BE2C (cell line): ENCODE measurements around the gene RBM47.

Experiments
- DNase-seq: peaks from one replicate; pipeline ENCODE4 v3.0.0-alpha.2; 2020
- H3K27me3 ChIP-seq: fragments of 250-450 bp; sonication (Bioruptor Pico); 2 replicates; pipeline ENCODE4 v1.5.1; 2020; ENCODE audit warnings: mild to moderate bottlenecking
- H3K36me3 ChIP-seq: fragments of 250-450 bp; sonication (Bioruptor Pico); 2 replicates; pipeline ENCODE4 v1.5.1; 2020; ENCODE audit warnings: mild to moderate bottlenecking
- H3K4me1 ChIP-seq: fragments of 250-450 bp; sonication (Bioruptor Pico); 2 replicates; pipeline ENCODE4 v1.5.1; 2020
- H3K4me3 ChIP-seq: 2 replicates; pipeline ENCODE4 v1.5.1; 2011; ENCODE audit warnings: low read depth, low read length
- H3K9me3 ChIP-seq: fragments of 250-450 bp; sonication (Bioruptor Pico); 2 replicates; pipeline ENCODE4 v1.5.1; 2020
- TF ChIP-seq, protein P1 (sequence below): IDR thresholded peaks from 2 replicates; pipeline ENCODE4 v1.5.1; 2012; ENCODE audit warnings: mild to moderate bottlenecking, low read depth, low read length

Gene RBM47

DNA sequence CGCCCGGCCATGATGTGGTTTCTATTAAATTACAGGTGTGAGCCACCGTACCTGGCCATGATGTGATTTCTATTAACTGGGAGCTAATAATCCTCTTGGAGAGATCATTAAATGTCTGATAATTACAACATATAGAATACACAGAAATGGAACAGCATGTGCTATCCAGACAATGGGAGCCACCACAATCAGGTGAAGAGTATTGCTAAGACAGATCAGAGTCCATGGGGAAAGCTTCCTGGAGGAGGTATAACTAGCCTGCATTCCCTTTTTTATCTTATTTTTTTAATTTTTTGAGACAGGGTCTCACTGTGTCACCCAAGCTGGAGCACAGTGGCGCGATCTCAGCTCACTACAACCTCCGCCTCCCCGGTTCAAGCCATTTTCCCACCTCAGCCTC is 147.7 kb downstream of the RBM47 start:
- Histone ChIP-seq H3K4me1 (no peaks in the 10 kb centered on the region), H3K9me3 (no peaks in the 10 kb centered on the region), H3K27me3 (peaks cover 8% of the 10 kb centered on the region; the same call in 1 of the 2 replicates), H3K4me3 (no peak overlapping the region), H3K36me3 (no peaks in the 10 kb centered on the region)
- DNase-seq, result no peak
- TF ChIP-seq, protein P1, sequence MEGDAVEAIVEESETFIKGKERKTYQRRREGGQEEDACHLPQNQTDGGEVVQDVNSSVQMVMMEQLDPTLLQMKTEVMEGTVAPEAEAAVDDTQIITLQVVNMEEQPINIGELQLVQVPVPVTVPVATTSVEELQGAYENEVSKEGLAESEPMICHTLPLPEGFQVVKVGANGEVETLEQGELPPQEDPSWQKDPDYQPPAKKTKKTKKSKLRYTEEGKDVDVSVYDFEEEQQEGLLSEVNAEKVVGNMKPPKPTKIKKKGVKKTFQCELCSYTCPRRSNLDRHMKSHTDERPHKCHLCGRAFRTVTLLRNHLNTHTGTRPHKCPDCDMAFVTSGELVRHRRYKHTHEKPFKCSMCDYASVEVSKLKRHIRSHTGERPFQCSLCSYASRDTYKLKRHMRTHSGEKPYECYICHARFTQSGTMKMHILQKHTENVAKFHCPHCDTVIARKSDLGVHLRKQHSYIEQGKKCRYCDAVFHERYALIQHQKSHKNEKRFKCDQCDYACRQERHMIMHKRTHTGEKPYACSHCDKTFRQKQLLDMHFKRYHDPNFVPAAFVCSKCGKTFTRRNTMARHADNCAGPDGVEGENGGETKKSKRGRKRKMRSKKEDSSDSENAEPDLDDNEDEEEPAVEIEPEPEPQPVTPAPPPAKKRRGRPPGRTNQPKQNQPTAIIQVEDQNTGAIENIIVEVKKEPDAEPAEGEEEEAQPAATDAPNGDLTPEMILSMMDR, result no peak

DNA sequence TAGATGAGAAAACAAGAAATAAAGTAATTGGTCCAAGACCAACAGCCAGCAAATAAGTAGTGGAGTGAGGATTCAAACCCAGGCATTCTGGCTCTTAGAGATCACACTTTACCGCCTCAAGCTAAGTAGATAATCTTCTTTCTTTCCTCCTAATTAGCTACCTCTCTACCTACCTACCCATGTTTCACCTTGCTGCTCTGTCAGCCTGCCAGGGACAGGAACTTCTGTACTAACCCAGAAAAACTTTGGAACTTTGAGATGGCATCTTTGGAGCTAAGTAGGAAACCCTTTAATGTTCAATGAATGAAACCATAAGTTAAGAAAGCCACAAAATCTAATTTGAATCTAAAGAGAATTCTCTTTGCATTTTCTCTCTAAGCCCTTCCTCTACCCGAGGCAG is 149.4 kb downstream of the RBM47 start:
- no peaks in the 10 kb centered on the region for H3K9me3 ChIP-seq
- H3K4me1 ChIP-seq, result no peaks in the 10 kb centered on the region
- DNase-seq, result no peak
- TF ChIP-seq, protein P1, result no peak
- peaks cover 11% of the 10 kb centered on the region; the same call in 1 of the 2 replicates for H3K27me3 ChIP-seq
- H3K36me3 ChIP-seq, result no peaks in the 10 kb centered on the region
- H3K4me3 ChIP-seq, result no peak overlapping the region

DNA sequence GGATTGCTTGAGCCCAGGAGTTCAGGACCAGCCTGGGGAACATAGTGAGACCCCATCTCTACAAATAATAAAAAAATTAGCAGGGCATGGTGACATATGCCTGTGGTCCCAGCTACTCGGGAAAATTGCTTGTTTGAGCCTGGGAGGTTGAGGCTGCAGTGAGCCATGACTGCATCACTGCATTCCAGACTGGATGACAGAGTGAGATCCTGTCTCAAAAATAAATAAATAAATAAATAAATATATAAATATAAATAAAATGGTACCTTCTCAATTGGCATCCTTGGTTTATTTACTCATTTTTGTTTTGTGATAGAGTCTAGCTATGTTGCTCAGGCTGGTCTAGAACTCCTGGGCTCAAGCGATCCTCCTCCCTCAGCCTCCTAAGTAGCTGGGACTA is 150.3 kb downstream of the RBM47 start:
- Histone ChIP-seq H3K9me3 (no peaks in the 10 kb centered on the region), H3K4me3 (no peak overlapping the region), H3K4me1 (no peaks in the 10 kb centered on the region), H3K27me3 (peaks cover 11% of the 10 kb centered on the region; the same call in 1 of the 2 replicates), H3K36me3 (no peaks in the 10 kb centered on the region)
- DNase-seq, result no peak
- TF ChIP-seq, protein P1, result no peak

DNA sequence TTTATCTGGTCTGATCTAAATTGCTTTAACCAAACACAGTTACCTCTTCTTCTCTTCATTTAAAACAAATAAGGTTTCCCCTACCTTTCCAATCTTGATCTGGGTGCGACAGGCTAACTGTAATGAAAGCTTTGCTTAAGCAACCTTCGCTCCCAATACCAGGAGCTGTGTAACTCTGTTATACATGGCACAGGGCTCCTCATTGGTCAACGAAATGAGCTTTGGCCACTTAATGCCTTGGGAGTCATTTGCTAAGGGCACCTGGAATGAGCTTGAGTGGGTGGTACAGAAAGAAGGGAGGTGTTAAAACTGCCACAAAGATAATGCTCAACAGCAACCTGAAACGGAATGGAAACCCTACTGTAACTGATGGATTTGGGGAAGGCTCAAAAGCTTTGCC is 154.1 kb downstream of the RBM47 start:
- H3K4me3 ChIP-seq, result no peak overlapping the region
- no peak for DNase-seq
- H3K9me3 ChIP-seq, result no peaks in the 10 kb centered on the region
- TF ChIP-seq, protein P1, result no peak
- H3K4me1 ChIP-seq, result no peaks in the 10 kb centered on the region
- H3K27me3 ChIP-seq, result 0 out of 2 replicates have a peak, but pooled peaks cover 3% of the 10 kb centered on the region
- H3K36me3 ChIP-seq, result no peaks in the 10 kb centered on the region

DNA sequence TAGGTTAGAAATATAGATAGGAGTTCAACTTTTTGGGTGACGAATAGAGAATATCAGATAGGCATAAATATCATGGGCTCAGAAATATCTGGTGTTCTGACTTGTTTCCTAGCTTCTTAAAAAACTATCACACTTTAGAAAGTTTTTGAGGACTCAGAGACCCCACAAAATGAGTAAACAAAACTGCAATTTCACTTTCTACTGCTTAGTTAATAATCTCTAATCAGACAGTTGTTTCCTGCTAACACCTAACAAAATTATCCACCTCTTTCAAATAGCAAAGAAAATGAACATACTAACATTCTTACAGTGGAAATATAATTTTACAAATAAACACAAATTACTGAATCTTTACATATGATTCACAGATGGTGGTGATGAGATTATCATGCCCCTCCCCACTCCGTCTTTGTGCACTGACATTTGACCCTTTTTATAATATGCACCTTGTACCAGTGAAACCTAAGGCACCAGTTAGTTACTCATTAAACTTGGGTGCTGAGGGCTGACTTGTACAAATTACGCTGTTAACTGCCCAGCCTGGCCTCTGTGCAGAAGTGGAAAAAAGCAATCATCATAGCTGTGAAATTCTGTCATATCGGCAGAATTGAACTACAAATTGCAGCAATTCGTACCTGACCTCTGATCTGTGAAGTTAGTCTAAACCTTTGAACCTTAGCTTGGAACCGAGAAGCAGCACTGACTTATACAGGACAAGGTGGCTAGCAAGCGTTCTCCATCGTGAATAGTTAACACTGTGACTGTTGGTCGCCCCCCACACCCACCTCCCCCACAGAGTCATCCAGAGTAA is 155.9 kb downstream of the RBM47 start:
- H3K4me3 ChIP-seq, result no peak overlapping the region
- H3K4me1 ChIP-seq, result no peaks in the 10 kb centered on the region
- TF ChIP-seq, protein P1, result no peak
- H3K9me3 ChIP-seq, result no peaks in the 10 kb centered on the region
- 0 out of 2 replicates have a peak, but pooled peaks cover 3% of the 10 kb centered on the region for H3K27me3 ChIP-seq
- no peaks in the 10 kb centered on the region for H3K36me3 ChIP-seq
- DNase-seq, result no peak

DNA sequence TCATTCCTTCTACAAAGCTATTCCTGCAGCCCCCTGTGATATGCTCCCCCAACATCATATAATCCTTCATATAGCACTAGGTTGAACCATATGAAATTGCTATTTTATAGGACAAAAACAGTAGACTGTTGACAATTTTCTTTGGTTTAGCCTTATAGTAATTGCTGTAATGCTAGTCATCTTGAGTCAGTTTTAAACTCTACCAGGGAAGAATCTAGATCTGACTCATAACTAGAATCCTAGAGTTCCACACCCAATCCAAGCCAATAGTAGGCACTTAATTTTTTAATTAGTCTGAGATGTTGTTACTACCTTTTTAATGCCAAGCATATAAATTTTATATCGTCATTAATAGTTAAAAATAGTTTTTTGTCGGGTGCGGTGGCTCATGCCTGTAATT is 157.7 kb downstream of the RBM47 start:
- Histone ChIP-seq H3K27me3 (peaks cover 6% of the 10 kb centered on the region; the same call in 1 of the 2 replicates), H3K4me1 (no peaks in the 10 kb centered on the region), H3K36me3 (no peaks in the 10 kb centered on the region), H3K4me3 (no peak overlapping the region), H3K9me3 (no peaks in the 10 kb centered on the region)
- DNase-seq, result no peak
- TF ChIP-seq, protein P1, result no peak
